ENCODE data around the gene PPM1H. TPM values are rescaled to one million over a fixed set of nuclear protein-coding genes. Genes with fewer than 3 reads are reported as not detected.

Gene PPM1H
- total RNA-seq, 1 donor from 2014 or later, result 4.0 TPM

GRCh38 chr12:62606654-62607053, 328.3 kb downstream of the PPM1H start:
- intact Hi-C loops (cut with DNase I), result no loop called here
- no peak for DNase-seq (ENCODE audit: low spot score)

- intact Hi-C loops (cut with DNase I), result no loop called here
- DNase-seq (ENCODE audit: low spot score), result no peak
Observed at GRCh38 chr12:62605981-62606380, 329.0 kb downstream of the PPM1H start.

GRCh38 chr12:62604871-62605270, 330.1 kb downstream of the PPM1H start:
- DNase-seq (ENCODE audit: low spot score), result no peak
- intact Hi-C loops (cut with DNase I), result loop anchor here (5.0 kb wide), 1 partner anchor 97 kb away; no protein-coding TSS in a partner anchor

- DNase-seq (ENCODE audit: low spot score), result no peak
- intact Hi-C loops (cut with DNase I), result loop anchor here (5.0 kb wide), 1 partner anchor 98 kb away; no protein-coding TSS in a partner anchor
Observed at GRCh38 chr12:62604373-62604772, 330.6 kb downstream of the PPM1H start.

- DNase-seq (ENCODE audit: low spot score), result no peak
- intact Hi-C loops (cut with DNase I), result loop anchor here (2.0 to 5.0 kb wide), 3 partner anchors 29 to 191 kb away; no protein-coding TSS in a partner anchor
Observed at GRCh38 chr12:62603811-62604098, 331.2 kb downstream of the PPM1H start.

GRCh38 chr12:62603061-62603810, 331.7 kb downstream of the PPM1H start:
- DNase-seq (ENCODE audit: low spot score), result peak; percentile 93
- intact Hi-C loops (cut with DNase I), result loop anchor here (2.0 to 5.0 kb wide), 3 partner anchors 30 to 192 kb away; no protein-coding TSS in a partner anchor

- peak; percentile 94 for DNase-seq (ENCODE audit: low spot score)
- intact Hi-C loops (cut with DNase I), result loop anchor here (2.0 to 5.0 kb wide), 3 partner anchors 30 to 192 kb away; no protein-coding TSS in a partner anchor
Observed at GRCh38 chr12:62602255-62603060, 332.5 kb downstream of the PPM1H start.

GRCh38 chr12:62601765-62602164, 333.2 kb downstream of the PPM1H start:
- no peak for DNase-seq (ENCODE audit: low spot score)
- intact Hi-C loops (cut with DNase I), result loop anchor here (2.0 to 5.0 kb wide), 3 partner anchors 31 to 193 kb away; no protein-coding TSS in a partner anchor

GRCh38 chr12:62599854-62600437, 335.0 kb downstream of the PPM1H start:
- no peak for DNase-seq (ENCODE audit: low spot score)

GRCh38 chr12:62598846-62599245, 336.1 kb downstream of the PPM1H start:
- no peak for DNase-seq (ENCODE audit: low spot score)
- intact Hi-C loops (cut with DNase I), result no loop called here

More at GRCh38 chr12:62599854-62600437, 335.0 kb downstream of the PPM1H start:
- intact Hi-C loops (cut with DNase I), result loop anchor here (5.0 kb wide), 1 partner anchor 102 kb away; no protein-coding TSS in a partner anchor

- intact Hi-C loops (cut with DNase I), result no loop called here
- no peak for DNase-seq (ENCODE audit: low spot score)
Observed at GRCh38 chr12:62597253-62597652, 337.7 kb downstream of the PPM1H start.

Small RNA genes lying within 50 kb of the gene (microRNA-seq; reads per million reads assigned to microRNA genes)
- gene MIRLET7I, result 18,105 reads per million, percentile 97 among the genes with 10 or more reads in this experiment

Other genes starting within 250 kb of the PPM1H start
- 1.4 TPM for gene AVPR1A, start 216.1 kb upstream of the PPM1H start, total RNA-seq

Data from cardiac septum (tissue), 1 donor.